Tibial artery (tissue), 4 donors: ENCODE data around the gene CRACDL.
A peak's percentile ranks its signal among the peaks of the same experiment; 100 is the strongest.

Experiments
- DNase-seq, 2 donors: peaks; one replicate each; pipeline ENCODE4 v3.0.0-alpha.2; 2019
- H3K27ac ChIP-seq, 2 donors: fragments of 200-600 bp; sonication (generic) in 1 of 2; 1 replicate in 1 of 2; 2 replicates in 1 of 2; pipeline ENCODE4 v1.5.1; 2018 to 2019; ENCODE audit warnings: mild to moderate bottlenecking in 1 of 2
- H3K27me3 ChIP-seq, 2 donors: fragments of 200-600 bp; sonication (generic) in 1 of 2; one replicate each; pipeline versions ENCODE4 v1.5.1 to v1.6.0; 2016 to 2019
- H3K36me3 ChIP-seq, 3 donors: fragments of 200-600 bp; sonication (generic) in 2 of 3; one replicate each; pipeline ENCODE4 v1.5.1; 2016 to 2019; ENCODE audit warnings: mild to moderate bottlenecking in 2 of 3
- H3K4me1 ChIP-seq, 4 donors: fragments of 200-600 bp; sonication (generic) in 2 of 4; 1 replicate in 3 of 4; 2 replicates in 1 of 4; pipeline ENCODE4 v1.5.1; 2016 to 2019
- H3K4me3 ChIP-seq, 2 donors: fragments of 200-600 bp; sonication (generic) in 1 of 2; 1 replicate in 1 of 2; 2 replicates in 1 of 2; pipeline ENCODE4 v1.5.1; 2018 to 2019; ENCODE audit warnings: mild to moderate bottlenecking in 2 of 2
- H3K9me3 ChIP-seq, 3 donors: fragments of 200-600 bp; sonication (generic) in 1 of 3; one replicate each; pipeline ENCODE4 v1.5.1; 2016 to 2019
- intact Hi-C: fragments of 100-400 bp; cut with DNase I; formaldehyde crosslinking; loops from one replicate; pipeline ENCODE4 v1.15.0; 2023; ENCODE audit warnings: low total_unique reads
- TF ChIP-seq, protein P1 (sequence below), 2 experiments: fragments of 200-600 bp in 1 of 2; fragments of 450-650 bp in 1 of 2; IDR thresholded peaks; one replicate each; pipeline ENCODE4 v1.5.1; 2017 to 2019; ENCODE audit warnings: antibody characterized with exemption in 2 of 2, mild to moderate bottlenecking in 1 of 2, moderate library complexity in 1 of 2

CRACDL gene

GRCh38 chr2:98907966-98908905 is 27.8 kb downstream of the CRACDL start:
- Histone ChIP-seq H3K36me3 (no peaks in the 10 kb centered on the region), H3K4me1 (peaks cover 0 to 28% (median 15%) of the 10 kb centered on the region in 4 donors), H3K4me3 (no peak overlapping the region), H3K27me3 (peaks cover 0 to under 1% of the 10 kb centered on the region in 2 donors), H3K27ac (no peak overlapping the region), H3K9me3 (no peaks in the 10 kb centered on the region)
- TF ChIP-seq, protein P1, sequence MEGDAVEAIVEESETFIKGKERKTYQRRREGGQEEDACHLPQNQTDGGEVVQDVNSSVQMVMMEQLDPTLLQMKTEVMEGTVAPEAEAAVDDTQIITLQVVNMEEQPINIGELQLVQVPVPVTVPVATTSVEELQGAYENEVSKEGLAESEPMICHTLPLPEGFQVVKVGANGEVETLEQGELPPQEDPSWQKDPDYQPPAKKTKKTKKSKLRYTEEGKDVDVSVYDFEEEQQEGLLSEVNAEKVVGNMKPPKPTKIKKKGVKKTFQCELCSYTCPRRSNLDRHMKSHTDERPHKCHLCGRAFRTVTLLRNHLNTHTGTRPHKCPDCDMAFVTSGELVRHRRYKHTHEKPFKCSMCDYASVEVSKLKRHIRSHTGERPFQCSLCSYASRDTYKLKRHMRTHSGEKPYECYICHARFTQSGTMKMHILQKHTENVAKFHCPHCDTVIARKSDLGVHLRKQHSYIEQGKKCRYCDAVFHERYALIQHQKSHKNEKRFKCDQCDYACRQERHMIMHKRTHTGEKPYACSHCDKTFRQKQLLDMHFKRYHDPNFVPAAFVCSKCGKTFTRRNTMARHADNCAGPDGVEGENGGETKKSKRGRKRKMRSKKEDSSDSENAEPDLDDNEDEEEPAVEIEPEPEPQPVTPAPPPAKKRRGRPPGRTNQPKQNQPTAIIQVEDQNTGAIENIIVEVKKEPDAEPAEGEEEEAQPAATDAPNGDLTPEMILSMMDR (IDR thresholded peaks at IDR 0.05): no peak
- intact Hi-C loops: no loop called here
- peak in 1 of 2 donors; percentile 21 for DNase-seq

DNA sequence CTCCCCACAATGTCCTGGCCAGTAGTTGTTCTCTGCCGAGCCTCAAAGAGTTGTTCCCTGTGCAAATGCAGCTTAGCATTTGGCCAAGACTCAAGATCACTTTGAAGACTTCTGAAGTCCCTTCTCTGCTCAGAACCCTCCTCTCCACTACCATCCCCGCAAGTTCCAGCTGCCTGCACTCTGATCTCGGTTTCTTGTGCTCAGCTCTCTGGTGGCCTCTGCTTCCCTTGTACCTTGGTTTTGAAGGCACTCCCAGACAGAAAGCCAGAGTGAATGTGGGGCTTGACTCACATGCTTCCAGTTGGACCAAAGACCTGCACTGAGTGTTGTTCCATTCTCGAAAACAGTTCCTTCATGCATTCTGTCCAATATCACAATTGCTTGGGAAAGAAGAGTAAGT is 28.6 kb downstream of the CRACDL start:
- peak in 1 of 2 donors; percentile 34 for DNase-seq
- Histone ChIP-seq H3K9me3 (no peaks in the 10 kb centered on the region), H3K36me3 (no peaks in the 10 kb centered on the region), H3K4me1 (peaks cover 0 to 24% (median 14%) of the 10 kb centered on the region in 4 donors), H3K4me3 (no peak overlapping the region), H3K27me3 (no peaks in the 10 kb centered on the region), H3K27ac (no peak overlapping the region)
- TF ChIP-seq, protein P1 (IDR thresholded peaks at IDR 0.05): no peak
- intact Hi-C loops: no loop called here

DNA sequence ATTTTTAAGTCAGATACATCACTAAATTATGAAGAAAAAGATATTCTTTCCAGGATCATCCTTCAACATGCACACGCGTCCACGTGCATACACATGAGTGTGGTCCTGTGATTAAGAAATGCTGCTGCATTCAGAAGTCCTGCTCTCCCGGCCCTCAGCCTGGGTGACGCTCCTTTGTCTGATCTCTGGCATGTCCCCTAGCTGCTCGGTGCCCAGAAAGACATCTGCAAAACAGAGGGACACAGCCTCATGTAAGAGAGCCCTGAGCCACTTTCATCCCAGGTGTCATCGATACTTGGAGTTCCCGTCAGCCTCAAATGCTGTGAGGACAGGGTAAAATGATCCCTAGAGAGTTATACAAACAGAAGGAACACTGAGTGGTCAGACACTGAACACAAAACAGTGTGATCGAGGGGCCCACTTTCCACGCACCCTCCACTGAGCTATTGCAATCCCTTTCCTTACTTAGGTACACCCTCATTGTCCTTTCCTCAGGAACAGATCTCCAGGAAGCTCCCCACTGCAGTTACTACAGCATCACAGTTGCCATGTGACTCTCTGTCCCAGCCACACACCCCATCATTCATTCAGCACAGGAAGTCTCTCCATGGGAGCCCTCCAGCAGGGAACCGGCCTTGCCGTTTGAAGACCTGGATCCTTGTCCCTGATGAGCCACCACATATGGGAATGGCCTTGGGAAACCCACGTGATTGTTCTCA is 32.1 kb downstream of the CRACDL start:
- intact Hi-C loops: no loop called here
- TF ChIP-seq, protein P1 (IDR thresholded peaks at IDR 0.05): no peak

GRCh38 chr2:98903064-98903355 is 33.0 kb downstream of the CRACDL start:
- DNase-seq: no peak
- H3K4me1 ChIP-seq: no peaks in the 10 kb centered on the region
- intact Hi-C loops: no loop called here
- H3K4me3 ChIP-seq: no peak overlapping the region
- H3K9me3 ChIP-seq: no peaks in the 10 kb centered on the region
- no peaks in the 10 kb centered on the region for H3K36me3 ChIP-seq
- no peak overlapping the region for H3K27ac ChIP-seq
- TF ChIP-seq, protein P1 (IDR thresholded peaks at IDR 0.05): no peak
- H3K27me3 ChIP-seq: no peaks in the 10 kb centered on the region

More for the DNA sequence above, 32.1 kb downstream of the CRACDL start:
- peak in 1 of 2 donors; percentile 28 for DNase-seq
- Histone ChIP-seq H3K27ac (no peak overlapping the region), H3K27me3 (no peaks in the 10 kb centered on the region), H3K9me3 (no peaks in the 10 kb centered on the region), H3K4me3 (no peak overlapping the region), H3K36me3 (no peaks in the 10 kb centered on the region), H3K4me1 (peaks cover 0 to 7% (median 3%) of the 10 kb centered on the region in 4 donors)

DNA sequence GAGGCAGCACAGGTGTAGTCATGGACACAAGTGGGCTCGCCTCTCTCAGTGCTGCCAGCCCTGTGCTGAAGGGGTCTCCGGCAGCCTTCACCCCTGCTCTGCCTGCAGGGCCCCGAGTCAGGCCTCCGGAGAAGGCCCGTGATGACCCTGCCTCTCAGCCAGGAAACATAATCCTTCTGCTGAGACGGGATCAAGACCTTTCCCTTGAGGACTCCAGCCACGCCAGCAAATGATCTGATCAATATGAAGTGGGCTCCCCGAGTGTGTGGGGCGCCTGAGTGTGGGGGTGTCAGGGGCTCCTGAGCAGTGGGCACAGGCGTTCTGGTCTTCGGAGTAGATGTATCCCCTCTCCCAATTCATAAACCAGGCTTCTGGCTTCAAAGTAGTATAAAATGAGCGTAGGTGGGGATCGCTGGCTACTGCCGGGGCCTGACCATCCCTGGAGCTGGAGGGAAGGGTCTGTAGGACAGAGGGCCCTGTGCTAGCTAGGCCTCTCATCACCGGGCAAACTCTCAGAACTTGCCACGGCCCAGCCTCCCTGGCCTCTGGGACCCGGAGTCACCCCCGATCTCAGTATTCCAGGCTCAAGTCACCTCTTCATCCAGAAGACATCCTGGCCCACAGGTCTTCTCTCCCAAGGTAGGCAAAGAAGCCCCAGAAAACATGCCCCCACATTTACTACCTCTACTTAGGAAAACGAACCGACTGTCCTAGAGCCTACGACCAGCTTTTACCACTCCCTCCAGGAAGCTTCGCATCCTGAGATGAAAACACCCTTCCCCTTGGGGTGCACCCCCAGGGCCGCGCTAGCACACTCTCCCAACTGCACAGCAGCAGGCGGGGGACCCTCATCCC is 33.6 kb downstream of the CRACDL start:
- intact Hi-C loops: no loop called here
- no peak for DNase-seq
- H3K27ac ChIP-seq: no peak overlapping the region

More for the DNA sequence above, 33.6 kb downstream of the CRACDL start:
- H3K4me3 ChIP-seq: no peak overlapping the region
- H3K27me3 ChIP-seq: no peaks in the 10 kb centered on the region
- no peaks in the 10 kb centered on the region for H3K36me3 ChIP-seq
- TF ChIP-seq, protein P1 (IDR thresholded peaks at IDR 0.05): no peak
- no peaks in the 10 kb centered on the region for H3K4me1 ChIP-seq
- no peaks in the 10 kb centered on the region for H3K9me3 ChIP-seq
